Medulla oblongata (tissue), 1 donor: Measurements from ENCODE around the gene FOXS1.
A peak's percentile ranks its signal among the peaks of the same experiment; 100 is the strongest.
"Not testable (repeated sequence)": the region's sequence is repeated elsewhere in the genome, so short reads cannot be mapped to it uniquely, and the experiment has no call there.

ENCODE experiments used
- DNase-seq: peaks from one replicate; pipeline ENCODE4 v3.0.0-alpha.2; 2015; ENCODE audit errors: extremely low spot score

The FOXS1 gene

DNA sequence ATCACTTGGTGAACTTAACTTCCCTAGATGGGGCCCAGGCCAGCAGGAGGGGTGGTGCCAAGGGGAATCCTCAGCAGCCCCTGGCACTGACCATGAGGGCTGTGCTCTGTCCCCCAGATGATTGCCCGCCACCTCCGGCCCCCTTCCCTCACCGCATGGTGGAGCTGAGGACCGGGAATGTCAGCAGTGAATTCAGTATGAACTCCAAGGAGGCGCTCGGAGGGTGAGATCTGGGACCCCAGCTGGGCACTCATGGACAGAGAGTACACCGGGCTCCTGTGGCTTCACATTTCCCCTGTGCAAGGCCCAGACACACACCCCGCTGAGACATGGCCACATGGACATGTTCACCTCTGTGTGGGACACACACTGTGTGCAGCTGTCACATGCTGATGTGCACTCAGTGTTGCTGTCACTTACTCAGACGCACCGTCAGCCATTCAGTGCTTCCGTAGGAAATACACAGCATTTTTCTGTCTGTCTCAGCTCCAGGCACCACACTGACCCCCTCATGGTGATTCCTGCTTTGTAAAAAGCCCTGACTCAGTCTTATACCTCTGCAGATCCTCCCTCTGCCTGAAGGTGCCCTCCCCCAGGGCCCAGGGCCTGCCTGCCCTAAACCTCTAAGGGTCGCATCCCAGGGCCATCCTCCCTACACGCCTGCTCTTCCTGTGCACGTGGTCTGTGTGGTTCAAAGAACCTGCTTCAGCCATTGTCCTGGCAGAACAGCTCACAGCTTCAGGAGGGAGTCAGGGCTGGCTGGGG lies 21.9 kb downstream of the FOXS1 start:
- DNase-seq = no peak

DNA sequence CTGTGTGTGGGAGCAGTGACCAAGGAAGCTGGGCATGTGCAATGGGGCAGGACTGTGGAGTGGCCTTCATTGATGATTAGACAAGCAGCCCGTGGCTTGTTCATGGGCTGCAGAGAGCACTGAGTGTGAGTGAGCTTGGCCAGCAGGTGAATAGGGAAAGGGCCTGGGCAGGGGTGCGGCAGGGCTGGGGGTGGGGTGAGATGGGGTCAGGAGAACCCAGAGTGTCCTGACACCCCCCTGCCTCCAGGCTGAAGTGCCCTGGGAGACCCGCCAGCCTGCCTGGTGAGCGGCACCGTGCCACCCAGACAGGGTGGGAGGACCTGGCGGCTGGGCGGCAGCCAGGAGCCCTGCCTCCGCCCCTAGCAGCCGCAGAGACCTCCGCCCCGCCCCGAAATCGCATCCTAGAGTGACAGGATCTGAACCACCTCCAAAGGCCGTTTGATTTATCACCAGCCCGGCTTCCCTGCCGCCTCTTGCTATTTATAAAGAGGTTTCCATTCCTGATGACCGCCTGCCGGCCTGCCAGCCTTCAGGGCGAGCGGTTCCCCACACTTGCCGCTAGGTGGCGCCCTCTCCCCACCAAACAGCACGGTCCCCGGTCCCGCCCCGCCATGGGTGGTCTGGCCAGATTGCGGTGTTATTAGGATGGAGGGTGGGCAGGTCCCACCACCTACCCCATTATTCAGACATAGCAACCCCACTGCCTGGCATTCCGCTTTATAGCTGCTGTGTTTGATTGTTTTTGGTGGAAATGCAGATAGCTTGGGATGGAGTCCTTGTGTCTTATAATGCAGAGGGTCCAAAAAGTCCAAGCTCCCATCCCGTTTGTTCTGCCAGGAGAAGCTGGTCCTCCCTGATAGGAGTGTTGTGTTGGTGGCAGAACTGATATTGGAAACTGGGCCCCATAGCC lies 22.7 kb downstream of the FOXS1 start:
- DNase-seq = peak; percentile 70

DNA sequence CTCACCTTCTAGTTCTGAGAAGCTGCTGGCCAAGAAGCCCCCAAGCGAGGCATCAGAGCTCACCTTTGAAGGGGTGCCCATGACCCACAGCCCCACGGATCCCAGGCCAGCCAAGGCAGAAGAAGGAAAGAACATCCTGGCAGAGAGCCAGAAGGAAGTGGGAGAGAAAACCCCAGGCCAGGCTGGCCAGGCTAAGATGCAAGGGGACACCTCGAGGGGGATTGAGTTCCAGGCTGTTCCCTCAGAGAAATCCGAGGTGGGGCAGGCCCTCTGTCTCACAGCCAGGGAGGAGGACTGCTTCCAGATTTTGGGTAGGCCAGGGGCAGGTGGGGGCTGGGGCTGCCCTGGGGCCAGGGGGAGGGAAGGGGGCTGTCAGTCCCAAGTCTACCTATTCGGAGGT lies 24.0 kb downstream of the FOXS1 start:
- no peak for DNase-seq

DNA sequence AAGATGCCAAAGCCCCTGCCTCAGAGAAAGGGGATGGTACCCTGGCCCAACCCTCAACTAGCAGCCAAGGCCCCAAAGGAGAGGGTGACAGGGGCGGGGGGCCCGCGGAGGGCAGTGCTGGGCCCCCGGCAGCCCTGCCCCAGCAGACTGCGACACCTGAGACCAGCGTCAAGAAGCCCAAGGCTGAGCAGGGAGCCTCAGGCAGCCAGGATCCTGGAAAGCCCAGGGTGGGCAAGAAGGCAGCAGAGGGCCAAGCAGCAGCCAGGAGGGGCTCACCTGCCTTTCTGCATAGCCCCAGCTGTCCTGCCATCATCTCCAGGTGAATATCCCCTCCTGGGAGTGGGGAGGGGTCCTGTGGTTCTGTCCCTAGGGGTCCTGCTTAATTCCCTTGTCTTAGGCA lies 25.2 kb downstream of the FOXS1 start:
- DNase-seq = no peak

DNA sequence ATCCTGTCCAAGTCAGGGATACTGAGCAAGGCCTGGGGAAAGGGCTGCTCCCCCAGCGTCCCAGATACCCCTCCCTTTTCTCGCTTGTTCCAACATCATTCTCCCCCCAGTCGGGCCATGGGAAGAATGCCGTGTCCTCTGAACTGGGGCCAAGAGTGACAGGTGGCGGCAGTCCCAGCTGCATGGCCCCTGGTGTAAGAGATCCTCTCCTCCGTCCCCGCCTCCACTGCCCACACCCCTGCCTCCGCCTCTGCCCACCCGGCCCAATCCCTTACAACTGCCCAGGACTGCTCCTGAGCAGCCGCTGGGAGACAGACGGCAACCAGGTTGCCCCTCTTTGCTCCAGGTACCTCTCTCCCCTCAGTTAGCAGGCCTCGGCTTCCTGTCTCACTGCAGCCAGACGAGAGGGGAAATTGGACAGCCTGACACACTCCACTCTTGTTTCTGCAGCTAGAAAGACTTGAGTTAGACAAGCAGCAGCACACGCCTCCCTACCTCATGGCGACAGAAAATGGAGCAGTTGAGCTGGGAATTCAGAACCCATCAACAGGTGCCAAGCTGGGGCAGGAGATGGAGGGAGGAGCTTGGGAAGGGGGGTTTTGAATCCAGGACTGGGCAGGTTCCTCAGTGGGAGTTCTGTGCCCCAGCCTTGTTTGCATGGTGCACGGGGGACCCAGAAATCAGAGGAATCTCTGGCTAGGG lies 26.2 kb downstream of the FOXS1 start, which contains the start of gene MYLK2:
Gene MYLK2 (plus strand): TSS at position 274 of the 702 bp plus-strand sequence. CDS start 225 bp downstream, at position 499.
- no peak for DNase-seq

DNA sequence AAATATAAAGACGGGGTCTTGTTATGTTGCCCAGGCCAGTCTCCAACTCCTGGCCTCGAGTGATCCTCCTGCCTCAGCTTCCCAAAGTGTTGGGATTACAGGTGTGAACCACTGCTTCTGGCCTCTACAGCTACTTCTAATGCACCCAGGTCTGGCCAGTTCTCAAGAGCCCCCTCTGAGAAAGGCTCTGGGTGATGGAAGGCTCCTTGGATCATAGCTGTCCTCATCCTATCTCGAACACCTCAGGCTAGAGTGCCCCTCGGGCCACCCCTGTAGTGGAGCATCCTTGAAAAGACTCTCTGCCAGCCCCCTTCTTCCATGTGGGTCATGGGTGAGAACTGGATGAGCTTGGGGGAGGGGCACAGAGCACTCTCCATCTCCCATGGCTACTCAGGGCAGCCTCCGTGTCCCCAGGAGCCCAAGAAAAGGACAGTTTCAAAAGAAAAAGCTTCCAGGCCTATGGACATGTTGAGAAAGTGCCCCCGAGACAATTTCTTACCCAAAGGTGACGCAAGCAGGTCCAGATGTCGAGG lies 27.0 kb downstream of the FOXS1 start:
- no peak for DNase-seq

DNA sequence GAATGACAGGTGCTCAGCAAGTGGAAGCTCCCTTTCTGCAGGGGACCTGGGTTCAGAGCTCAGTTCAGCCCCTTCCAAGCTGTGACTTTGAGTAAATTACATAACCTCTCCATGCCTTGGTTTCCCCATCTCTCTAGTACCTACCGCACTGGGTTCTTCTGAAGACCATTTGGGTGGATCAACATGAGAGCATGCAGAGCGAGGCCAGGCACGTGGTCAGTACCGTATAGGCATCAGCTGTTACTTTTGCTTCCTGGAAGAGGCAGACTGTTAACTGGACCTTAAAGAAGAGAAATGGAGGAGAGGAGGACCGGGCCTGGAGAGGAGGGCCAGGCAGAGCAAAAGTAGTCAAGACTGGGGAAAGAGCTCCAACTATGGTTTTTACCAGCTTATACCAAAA lies 27.9 kb downstream of the FOXS1 start:
- DNase-seq = no peak

DNA sequence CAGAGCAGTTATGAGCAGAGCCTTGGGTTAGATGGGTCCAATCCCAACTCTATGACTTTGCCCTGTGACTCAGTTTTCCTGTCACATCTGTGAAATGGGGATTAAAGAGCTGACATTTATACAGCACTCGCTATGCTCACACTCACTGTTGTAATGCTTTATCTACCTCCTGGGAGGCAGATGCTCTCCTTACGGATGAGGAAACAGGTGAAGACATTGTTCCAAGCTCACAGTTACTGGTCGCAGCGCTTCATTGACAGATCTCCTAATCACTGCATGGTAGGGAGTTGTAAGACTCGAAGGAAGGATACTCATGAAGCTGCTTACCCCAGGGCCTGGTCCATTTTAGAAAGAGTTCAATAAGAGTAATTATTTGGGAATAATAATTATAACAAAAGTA lies 29.2 kb downstream of the FOXS1 start:
- DNase-seq = no peak

DNA sequence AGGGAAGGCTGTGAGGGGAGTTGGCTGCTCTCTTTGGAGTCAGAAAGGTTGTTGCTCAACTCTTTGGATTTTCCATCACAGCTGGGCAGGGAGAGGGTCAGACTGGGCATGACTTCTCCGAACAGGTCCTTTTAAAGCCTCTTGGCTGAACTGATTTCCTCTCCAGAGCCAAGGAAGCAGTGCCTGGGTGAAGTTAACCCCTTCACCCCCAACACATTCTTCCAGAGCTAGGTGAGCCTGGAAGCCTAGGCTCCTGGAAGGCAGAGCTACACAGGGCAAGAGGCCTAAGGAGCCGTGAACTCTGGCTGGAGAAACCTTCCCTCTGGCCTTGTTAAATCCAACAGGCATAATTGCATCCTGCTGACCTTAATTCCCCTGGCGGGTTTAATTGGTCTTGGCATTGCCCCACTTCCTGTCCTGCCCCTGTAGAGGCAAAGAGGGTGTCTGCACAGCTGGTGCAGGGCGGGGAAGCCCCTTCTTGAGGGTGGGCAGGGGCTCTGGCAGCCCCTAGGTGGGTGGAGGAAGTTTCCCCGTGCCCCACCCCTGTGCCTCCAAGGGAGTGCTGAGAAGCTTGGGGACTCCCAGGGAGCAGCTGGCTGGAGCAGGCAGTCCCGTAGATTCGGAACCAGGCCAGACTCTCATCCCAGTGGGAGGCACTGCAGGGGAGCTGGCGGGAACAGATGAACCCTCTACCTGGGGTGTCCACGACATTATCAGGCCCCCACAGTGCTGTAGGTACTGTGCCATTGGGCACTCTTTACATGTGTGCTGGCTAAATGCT lies 29.8 kb downstream of the FOXS1 start:
- no peak for DNase-seq

DNA sequence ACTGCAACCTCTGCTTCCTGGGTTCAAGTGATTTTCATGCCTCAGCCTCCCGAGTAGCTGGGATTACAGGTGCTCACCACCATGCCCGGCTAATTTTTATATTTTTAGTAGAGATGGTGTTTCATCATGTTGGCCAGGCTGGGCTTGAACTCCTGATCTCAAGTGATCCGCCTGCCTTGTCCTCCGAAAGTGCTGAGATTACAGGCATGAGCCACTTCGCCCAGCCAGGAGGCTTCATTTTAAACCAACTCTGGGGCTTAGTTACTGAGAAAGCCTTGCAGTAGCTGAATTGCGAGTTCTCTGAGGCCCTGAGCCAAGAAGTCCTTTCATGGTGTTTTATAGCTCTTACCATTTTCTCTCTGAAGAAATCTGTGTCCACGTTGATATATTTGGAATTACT lies 31.3 kb downstream of the FOXS1 start:
- DNase-seq = not testable (repeated sequence)

DNA sequence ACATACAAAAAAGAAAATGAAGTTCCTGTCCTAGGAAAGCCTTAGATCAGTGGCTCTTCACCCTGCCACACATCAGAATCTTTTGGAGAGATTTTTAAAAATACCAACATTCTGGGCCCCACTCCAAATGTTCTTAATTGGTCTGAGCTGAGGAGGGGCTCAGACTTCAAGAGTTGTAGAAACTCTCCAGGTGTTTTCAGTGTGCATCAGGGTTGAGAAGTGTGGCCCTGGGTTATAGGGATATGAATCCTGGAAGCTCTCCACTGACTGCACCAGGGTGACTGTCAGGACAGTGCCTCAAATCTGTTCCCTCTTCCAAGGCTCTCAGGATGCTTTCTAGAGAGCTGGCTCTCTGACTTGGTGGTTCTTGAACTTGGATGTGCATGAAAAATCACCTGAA lies 31.8 kb downstream of the FOXS1 start:
- no peak for DNase-seq

DNA sequence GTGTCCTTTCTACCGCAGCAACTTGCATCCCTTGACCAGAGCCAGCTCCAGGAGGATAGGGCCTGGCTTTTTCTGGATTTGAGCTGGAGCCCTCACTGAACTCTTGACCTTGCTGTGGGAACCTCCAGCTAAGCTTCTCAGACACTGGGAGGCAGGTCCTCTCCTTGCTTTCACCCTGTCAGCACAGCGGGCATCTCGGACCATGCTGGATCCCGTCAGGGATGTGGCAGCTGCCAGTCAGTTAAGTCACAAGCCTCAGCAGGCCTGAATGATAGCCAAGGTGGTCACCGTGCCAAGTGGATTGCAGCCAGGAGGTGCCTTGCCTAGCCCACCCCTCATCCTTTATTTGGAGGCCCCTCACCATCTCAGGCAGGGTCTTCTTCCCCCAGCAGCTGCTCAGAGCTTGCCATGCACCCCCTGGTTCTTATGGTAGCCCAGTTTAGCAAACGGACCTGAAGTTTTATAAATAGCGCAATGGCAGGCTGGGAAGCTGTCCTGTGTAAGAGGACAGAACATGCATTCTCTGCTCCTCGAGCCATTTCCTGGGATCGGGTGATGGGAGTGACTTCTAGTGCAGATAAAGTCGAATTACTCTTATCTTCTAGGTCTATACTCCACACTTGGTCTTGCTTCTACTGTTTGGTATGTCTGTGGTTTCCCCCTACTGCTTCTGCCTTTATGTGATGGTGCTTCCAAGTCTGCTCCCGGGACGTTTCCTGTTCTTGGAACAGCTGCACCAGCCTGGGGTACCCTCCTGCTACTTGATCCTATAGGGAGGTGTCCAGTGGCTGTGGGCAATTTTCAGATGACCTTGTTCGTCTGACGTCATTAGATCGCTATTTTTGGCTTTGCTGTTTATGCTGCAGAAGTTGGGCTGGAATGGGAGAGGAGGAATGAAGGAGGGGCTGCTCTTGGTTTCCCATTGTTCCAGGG lies 33.3 kb downstream of the FOXS1 start:
- DNase-seq = no peak

DNA sequence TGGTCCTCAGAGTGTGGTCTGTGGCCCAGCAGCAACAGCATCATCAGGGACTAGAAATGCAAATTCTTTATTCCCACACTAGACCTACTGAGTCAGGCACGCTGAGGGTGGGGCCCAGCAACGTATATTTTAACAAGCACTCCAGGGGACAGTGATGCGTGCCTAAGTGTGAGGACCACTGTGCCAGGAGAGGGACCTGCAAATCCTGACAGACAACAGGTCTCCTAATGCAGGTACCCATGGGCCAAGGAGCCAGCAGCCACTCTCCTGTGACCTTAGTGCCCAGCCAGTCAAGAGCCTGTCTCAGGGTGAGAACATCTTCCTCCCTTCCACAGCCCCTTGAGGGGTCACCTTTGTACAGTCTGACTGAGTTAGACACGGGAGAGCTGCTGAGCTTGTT lies 34.2 kb downstream of the FOXS1 start:
- no peak for DNase-seq

DNA sequence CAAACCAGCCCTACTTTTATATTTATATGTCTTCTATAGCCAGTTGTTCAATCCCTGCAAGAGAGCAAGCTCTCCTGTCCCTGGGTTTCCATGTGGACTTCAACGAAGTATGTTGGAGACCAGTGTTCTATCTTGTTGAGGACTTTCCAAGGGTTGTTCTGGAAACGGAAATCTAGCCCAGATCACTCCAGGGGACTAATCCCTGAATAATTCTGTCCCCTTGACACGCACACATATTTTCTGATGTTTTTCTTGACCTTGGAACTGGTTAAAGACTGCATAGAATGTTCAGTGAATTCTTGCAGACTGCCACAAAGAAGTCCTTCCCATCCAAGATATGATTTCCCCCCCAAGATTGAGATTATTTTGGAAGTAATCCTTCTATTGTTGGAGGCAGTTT lies 35.7 kb downstream of the FOXS1 start:
- DNase-seq = no peak

DNA sequence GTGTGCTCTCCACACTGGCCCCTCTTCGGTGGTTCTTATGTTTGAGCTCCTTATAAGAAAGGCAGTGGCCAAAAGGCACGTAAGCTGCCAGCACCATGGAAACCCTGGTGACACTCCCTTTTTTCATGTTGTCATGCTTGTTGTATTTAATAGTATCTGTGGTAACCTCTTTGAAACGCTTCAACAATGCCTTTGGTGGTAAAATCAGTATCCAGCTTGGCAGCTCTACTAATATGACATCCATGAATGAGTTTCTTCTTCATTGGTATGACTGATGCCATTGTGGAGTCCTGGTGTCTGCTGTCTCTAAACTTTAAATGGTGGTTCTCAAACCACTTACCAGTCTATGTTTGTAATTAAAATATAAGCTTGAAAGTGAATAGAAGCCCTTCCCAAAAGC lies 36.9 kb downstream of the FOXS1 start:
- no peak for DNase-seq

DNA sequence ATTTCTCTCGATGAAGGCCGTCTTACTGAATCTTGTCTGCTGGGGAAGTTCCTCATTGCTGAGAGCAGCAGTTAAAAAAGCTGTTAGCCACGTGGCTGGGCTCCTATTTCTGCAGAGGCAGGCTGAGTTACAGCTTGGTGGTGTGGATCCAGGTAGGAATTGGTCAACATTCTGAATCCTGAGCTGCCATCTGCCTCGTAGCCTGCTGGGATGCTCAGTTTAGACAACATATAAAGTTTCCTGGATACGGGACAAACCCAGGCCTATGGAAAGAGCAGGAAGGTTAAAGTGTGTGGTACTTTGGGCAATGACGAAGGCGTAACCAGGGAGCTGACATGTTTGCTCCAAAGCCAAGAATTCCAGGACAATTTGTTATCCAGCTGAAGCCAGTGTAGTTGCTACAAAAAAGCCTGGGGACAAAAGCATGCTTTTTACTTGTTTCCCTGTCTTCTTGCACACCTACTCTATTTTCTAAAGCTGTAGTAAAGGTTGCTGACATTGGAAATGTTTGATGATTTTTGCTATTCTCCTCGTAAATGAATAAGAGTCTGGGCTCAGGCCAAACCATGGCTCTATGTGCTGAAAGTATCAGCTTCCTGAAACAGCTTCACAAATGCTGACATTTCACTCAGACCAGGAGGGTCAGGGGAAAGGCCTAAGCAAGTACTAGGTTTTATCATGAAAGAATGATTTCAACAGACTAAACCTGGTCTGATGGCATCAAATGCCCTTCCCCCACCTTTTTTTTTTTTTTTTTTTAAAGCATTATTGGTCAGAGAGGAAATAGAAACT lies 38.6 kb downstream of the FOXS1 start:
- peak; percentile 55 for DNase-seq

DNA sequence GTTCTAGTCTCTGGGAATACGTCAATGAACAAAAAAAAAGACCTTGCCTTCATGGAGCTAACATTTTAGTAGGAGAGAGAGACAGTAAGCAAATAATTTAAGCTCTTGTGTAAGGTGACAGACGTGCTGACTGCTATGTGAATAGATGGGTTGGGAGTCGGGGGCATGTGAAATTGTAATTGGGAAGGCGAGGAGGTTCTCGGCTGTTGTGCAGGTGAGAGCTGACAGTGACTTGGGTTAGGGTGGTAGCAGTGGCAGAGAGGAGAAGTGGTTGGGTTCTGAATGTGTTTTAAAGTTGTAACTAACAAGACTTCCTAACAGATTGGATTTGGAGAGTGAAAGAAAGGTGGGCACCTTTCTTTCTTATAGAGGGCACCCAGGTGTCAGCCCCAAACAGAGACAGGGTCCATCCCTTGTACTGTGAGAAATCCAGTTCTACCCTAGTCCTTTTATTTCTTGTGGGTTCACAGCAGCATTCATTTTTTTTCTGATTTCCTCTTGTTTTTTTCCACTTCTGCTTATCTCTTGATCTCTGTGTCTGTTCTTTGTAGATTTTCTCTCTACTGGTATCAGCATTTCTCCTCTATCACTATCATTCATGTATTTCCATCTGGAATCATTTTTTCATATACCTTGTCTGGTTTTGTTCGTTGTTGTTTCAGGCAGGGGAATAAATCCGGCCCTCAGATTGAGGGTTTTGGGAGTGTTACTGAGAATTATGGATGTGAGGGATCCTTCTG lies 41.7 kb downstream of the FOXS1 start:
- no peak for DNase-seq

DNA sequence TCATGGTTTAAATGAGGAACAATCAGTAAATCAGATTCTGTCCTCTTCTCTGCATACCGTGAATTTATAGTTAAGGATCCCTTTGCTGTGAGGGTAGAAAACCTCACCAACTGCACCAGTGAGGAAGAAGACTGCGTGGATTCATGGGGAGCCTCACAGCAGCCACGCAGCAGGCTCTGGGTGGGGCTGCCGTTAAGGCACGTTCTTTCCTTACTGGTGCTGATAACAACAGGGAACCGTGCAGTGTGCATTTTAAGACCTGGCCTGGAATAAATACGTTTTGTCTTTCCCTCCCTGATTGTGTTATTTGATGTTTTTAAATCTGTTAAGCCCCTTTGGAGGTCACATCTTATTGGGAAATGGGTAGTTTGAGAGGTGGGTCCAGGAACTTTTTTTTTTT lies 43.9 kb downstream of the FOXS1 start:
- DNase-seq = no peak

DNA sequence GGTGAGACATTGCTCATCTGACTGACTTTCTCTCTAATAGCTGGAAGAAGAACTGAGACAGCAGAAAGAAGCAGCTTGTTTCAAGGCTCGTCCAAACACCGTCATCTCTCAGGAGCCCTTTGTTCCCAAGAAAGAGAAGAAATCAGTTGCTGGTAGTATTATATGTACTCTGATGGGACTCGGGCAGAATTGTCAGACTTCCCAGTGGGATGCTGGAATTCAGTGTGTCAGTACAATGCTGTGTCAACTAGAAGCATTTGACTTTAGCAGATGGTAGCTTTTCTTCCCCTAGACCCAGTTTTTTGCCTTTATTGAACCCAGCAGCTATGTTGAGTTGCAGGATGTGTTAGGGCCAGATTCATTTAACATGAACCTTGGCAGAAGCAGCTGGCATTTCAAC lies 48.0 kb downstream of the FOXS1 start:
- no peak for DNase-seq
